ENCODE data around the gene SLAMF7. TPM values are rescaled to one million over a fixed set of nuclear protein-coding genes. Genes with fewer than 3 reads are reported as not detected.
"Not testable (repeated sequence)": the region's sequence is repeated elsewhere in the genome, so short reads cannot be mapped to it uniquely, and the experiment has no call there.

The SLAMF7 gene, protein sequence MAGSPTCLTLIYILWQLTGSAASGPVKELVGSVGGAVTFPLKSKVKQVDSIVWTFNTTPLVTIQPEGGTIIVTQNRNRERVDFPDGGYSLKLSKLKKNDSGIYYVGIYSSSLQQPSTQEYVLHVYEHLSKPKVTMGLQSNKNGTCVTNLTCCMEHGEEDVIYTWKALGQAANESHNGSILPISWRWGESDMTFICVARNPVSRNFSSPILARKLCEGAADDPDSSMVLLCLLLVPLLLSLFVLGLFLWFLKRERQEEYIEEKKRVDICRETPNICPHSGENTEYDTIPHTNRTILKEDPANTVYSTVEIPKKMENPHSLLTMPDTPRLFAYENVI
- 1 to 10 TPM in 1 of 2 donors, under 1 TPM in 1; 0.71 to 2.7 TPM for total RNA-seq

DNA sequence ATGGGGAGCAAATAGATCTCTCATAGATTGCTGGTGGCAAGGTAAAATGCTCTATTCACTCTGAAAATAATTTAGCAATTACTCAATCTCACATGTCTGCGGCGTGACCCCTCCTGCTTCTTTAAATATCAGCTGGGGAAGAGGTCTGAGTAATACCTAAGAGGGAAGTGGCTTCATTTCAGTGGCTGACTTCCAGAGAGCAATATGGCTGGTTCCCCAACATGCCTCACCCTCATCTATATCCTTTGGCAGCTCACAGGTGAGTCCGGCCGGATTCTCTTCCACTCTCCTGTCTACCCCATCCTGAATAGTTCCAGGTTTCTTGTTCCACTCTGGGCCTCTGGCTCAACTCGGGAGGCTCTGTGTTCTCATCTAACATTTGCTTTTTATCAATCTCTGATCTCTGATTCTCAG is at the start of gene SLAMF7:
SLAMF7 (plus strand) TSS at position 150 of the 414 bp plus-strand sequence; CDS start at position 205, 55 bp downstream.
- Histone ChIP-seq H3K9me3 (peaks cover 7% of the 10 kb centered on the region), H3K4me3 (peak within 1 kb of the TSS; percentile 28), H3K27ac (no peak within 1 kb of the TSS), H3K27me3 (replicated peaks; ENCODE audit: insufficient read depth) (no peaks in the 10 kb centered on the region), H3K4me1 (ENCODE audit: control insufficient read depth in 1 of 2, low read depth in 2 of 2) (no peaks in the 10 kb centered on the region), H3K36me3 (no peaks in the 10 kb centered on the region)
- DNase-seq (ENCODE audit: low spot score), result no peak
- no peak for ATAC-seq (ENCODE audit: insufficient number of reproducible peaks, low FRiP score, low read depth)
- TF ChIP-seq, protein P1, sequence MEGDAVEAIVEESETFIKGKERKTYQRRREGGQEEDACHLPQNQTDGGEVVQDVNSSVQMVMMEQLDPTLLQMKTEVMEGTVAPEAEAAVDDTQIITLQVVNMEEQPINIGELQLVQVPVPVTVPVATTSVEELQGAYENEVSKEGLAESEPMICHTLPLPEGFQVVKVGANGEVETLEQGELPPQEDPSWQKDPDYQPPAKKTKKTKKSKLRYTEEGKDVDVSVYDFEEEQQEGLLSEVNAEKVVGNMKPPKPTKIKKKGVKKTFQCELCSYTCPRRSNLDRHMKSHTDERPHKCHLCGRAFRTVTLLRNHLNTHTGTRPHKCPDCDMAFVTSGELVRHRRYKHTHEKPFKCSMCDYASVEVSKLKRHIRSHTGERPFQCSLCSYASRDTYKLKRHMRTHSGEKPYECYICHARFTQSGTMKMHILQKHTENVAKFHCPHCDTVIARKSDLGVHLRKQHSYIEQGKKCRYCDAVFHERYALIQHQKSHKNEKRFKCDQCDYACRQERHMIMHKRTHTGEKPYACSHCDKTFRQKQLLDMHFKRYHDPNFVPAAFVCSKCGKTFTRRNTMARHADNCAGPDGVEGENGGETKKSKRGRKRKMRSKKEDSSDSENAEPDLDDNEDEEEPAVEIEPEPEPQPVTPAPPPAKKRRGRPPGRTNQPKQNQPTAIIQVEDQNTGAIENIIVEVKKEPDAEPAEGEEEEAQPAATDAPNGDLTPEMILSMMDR (IDR thresholded peaks at IDR 0.05), result no peak

- not testable (repeated sequence) for ATAC-seq (ENCODE audit: insufficient number of reproducible peaks, low FRiP score, low read depth); H3K4me3 ChIP-seq; H3K27ac ChIP-seq; DNase-seq (ENCODE audit: low spot score); H3K4me1 ChIP-seq (ENCODE audit: control insufficient read depth in 1 of 2, low read depth in 2 of 2); H3K9me3 ChIP-seq; H3K36me3 ChIP-seq; H3K27me3 ChIP-seq (replicated peaks; ENCODE audit: insufficient read depth)
Observed at GRCh38 chr1:160692390-160692789, 46.7 kb upstream of the SLAMF7 start.

- Histone ChIP-seq H3K4me3 (no peak overlapping the region), H3K9me3 (no peaks in the 10 kb centered on the region), H3K4me1 (ENCODE audit: control insufficient read depth in 1 of 2, low read depth in 2 of 2) (no peaks in the 10 kb centered on the region), H3K36me3 (no peaks in the 10 kb centered on the region), H3K27ac (no peak overlapping the region), H3K27me3 (replicated peaks; ENCODE audit: insufficient read depth) (no peaks in the 10 kb centered on the region)
- TF ChIP-seq, protein P1 (IDR thresholded peaks at IDR 0.05), result no peak
- DNase-seq (ENCODE audit: low spot score), result no peak
- no peak for ATAC-seq (ENCODE audit: insufficient number of reproducible peaks, low FRiP score, low read depth)
Observed at GRCh38 chr1:160702100-160702499, 36.9 kb upstream of the SLAMF7 start.

DNA sequence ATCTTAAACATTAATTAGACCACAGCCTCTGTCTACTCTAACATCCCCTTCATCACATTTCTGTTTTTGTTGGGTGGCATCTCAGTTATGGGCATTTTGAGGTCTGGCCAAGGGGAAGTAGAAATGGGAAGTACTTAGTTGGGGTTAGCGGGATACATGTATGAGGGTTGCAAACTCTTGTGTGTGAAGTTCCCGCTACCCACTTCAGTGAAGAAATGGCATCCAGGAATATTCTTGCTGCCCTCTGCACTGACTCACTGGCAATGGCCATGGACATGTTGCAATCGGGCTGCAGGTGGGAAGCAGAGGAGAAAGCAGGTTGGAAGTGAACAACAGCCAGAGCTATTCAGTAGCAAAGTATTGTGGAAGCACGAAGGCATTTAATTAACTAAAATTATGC is 34.8 kb upstream of the SLAMF7 start:
- TF ChIP-seq, protein P1 (IDR thresholded peaks at IDR 0.05), result no peak
- Histone ChIP-seq H3K4me1 (ENCODE audit: control insufficient read depth in 1 of 2, low read depth in 2 of 2) (no peaks in the 10 kb centered on the region), H3K9me3 (no peaks in the 10 kb centered on the region), H3K27ac (no peak overlapping the region), H3K4me3 (no peak overlapping the region), H3K36me3 (no peaks in the 10 kb centered on the region), H3K27me3 (replicated peaks; ENCODE audit: insufficient read depth) (no peaks in the 10 kb centered on the region)
- no peak for DNase-seq (ENCODE audit: low spot score)
- ATAC-seq (ENCODE audit: insufficient number of reproducible peaks, low FRiP score, low read depth), result no peak

- H3K27ac ChIP-seq; DNase-seq (ENCODE audit: low spot score); H3K9me3 ChIP-seq; H3K4me1 ChIP-seq (ENCODE audit: control insufficient read depth in 1 of 2, low read depth in 2 of 2); H3K27me3 ChIP-seq (replicated peaks; ENCODE audit: insufficient read depth); ATAC-seq (ENCODE audit: insufficient number of reproducible peaks, low FRiP score, low read depth); H3K4me3 ChIP-seq; H3K36me3 ChIP-seq: not testable (repeated sequence)
Observed at GRCh38 chr1:160705212-160705621, 33.8 kb upstream of the SLAMF7 start.

- DNase-seq (ENCODE audit: low spot score) (no peak), ATAC-seq (ENCODE audit: insufficient number of reproducible peaks, low FRiP score, low read depth) (no peak)
- TF ChIP-seq, protein P1 (IDR thresholded peaks at IDR 0.05), result no peak
- Histone ChIP-seq H3K27me3 (replicated peaks; ENCODE audit: insufficient read depth) (no peaks in the 10 kb centered on the region), H3K36me3 (no peaks in the 10 kb centered on the region), H3K4me1 (ENCODE audit: control insufficient read depth in 1 of 2, low read depth in 2 of 2) (no peaks in the 10 kb centered on the region), H3K4me3 (no peak overlapping the region), H3K27ac (no peak overlapping the region), H3K9me3 (no peaks in the 10 kb centered on the region)
Observed at GRCh38 chr1:160705742-160706141, 33.3 kb upstream of the SLAMF7 start.
